ENCODE results near the gene STIM1.

GRCh38 chr11:3933165-3933628 lies 77.7 kb downstream of the STIM1 start:
- TF ChIP-seq CTCF (IDR thresholded peaks at IDR 0.05), result no peak
- TF ChIP-seq POLR2A (IDR thresholded peaks at IDR 0.05), result no peak
